NCI-H1694 (cell line): ENCODE measurements around the gene ACACA.

Experiments used
- DNase-seq: peaks from one replicate; lab custom pipeline; 2025; lab: John Stamatoyannopoulos, UW

The ACACA gene

DNA sequence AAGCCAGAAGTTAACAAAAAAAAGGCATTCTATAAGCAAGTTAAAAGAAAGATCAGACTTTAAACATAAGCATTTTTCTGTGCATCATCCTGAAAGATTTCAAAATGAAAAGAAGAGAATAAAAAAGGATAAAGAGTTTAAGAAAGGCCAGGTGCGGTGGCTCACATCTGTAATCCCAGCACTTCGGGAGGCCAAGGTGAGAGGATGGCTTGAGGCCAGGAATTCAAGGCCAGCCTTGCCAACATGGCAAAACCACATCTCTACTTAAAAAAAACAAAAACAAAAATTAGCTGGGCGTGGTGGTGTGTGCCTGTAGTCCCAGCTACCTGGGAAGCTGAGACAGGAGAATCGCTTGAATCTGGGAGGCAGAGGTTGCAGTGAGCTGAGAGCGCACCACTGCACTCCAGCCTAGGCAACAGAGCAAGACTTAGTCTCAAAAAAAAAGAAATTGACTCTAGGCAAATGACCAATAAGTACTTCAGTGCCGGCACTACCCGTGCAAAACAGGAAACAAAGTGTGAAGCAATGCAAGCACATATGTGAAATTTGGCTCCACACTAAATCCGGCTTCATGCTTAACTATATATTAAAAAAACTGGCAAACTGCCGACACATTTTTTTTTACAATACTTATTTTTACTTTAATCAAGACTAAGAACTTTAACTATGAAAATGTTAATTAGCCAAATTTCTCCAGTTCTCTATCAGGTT lies 114.1 kb downstream of the ACACA start:
- no peak for DNase-seq

DNA sequence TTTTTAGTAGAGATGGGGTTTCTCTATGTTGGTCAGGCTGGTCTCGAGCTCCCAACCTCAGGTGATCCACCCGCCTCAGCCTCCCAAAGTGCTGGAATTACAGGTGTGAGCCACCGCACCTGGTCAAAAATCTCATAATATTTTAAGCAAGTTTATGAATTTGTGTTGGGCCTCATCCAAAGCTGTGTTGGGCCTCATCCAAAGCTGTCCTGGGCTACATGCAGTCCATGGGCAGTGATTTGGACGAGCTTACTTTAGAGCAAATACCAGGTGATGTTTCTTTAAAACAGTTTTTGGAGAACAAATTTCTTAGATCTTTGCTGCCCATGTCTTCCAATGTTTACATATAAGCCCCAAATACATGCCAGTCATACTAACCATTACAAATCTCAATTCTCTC lies 115.3 kb downstream of the ACACA start:
- no peak for DNase-seq

DNA sequence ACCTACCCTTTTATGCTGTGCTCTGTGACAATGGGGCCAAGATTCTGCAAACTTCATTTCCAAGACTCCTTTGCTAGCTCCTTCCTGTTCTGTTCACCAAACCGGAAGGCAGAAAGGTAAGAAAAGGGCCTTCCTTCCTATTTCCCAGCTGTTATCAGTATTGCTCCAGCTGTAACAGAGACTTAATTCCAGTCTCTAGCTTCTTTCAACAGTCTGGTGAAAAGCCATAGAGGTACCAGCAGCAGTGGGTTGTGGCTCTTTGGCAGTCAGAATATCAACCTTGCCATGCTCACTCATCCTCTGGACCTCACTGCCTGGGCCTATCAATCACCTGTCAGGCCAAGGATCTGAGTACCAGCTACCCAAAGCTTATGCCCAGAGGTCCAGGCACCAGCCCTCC lies 120.2 kb downstream of the ACACA start:
- DNase-seq, result no peak

DNA sequence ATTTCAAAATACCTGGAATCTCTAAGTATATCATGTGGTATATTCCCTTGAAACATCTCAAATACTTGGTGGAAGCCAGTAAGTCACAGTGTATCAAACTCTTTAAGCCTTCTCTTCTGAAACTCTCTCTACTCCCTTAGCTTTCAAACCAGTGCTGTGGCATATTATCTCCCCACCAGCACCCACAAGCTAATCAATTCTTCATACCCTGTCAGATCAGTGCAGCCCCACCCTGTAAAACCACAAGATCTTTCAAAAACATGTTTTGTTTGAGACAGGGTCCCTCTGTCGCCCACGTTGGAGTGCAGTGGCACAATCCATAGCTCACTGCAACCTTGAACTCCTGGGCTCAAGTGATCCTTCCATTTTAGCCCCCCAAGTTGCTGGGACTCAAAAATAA lies 122.4 kb downstream of the ACACA start:
- DNase-seq, result no peak

DNA sequence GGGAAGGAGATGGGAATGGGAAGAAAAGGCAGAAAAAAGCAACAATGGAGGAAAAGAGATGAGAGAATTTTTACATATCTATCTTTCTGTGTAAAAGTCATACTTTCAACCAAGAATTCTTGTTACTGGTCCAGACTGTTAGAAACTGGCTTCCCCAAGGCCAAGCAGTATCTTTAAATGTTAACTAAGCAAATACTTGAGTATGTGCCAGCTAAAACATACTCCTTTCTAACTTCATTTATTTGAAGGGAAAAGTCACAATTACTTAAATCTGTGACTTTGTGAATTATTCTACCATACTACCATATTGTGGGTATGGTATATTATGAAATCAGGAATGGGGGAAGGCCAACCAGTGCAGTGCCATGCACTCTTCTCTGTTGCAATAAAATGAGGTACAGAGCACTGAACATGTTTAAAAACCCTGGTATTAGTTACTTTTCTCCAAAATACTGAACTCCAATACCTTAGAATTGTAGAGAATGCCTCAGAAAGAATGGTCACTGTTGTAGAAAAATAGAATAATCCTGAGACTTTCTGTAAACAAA lies 123.1 kb downstream of the ACACA start:
- no peak for DNase-seq

DNA sequence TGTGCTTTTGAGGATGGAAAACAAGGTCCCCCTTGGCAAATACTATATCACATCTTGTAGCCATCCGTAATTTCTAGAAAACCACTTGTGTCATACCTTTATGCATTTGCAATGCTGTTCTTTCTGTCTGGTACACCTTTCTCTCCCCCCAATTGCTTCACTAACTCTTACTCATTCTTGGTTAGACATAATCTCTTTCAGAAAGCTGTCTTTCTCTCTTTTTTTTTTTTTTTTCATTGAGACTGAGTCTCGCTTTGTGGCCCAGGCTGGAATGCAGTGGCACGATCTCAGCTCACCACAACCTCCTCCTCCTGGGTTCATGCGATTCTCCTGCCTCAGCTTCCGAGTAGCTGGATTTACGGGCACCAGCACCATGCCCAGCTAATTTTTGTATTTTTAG lies 125.8 kb downstream of the ACACA start:
- DNase-seq, result no peak

DNA sequence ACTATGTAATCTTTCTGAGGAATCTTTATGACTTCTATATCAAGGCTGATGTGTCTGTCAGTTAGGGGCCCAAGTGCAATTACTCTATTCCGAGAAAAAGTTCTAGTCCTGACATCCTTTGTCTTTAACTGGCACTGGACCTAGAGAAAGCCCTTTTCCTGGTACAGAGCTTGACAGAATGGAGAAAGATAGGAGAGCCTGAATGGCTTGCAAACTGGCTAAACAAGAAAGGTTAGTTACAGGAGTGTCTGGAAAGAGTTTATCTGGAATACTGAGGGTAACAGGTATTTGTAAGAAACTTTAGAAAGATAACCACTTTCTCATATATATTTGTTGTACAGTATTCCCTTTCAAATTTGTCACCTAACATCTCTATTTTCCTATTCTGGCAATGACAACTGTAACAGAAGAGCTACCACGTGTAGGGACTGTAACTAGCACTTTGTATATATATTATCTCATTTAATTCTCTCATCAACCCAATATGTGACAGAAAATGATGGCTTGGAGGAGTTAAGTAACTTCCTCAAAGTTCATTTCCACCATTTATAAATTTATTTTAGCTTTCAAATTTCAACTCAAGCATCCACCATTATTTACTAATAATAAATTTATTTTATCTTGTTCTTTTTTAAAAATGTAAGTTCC lies 128.3 kb downstream of the ACACA start:
- no peak for DNase-seq

DNA sequence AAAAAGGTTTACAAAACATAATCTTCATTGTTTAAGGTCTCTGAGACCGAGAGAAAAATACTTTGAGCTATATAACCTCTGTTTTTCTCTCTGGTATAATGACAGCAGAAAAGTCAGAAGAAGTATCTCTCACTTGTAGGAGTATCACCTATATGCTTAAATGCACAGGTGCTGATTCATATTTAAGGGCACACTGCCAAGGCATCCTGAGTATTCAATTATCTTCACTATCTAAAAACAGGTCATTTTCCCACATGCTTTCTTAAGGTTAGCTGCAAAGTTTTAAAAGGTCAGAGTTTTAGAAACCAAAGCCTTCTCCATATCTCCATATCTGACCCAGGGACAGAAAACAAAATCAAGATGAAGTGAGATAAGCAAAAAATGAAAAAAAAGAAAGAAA lies 130.2 kb downstream of the ACACA start:
- DNase-seq, result no peak

DNA sequence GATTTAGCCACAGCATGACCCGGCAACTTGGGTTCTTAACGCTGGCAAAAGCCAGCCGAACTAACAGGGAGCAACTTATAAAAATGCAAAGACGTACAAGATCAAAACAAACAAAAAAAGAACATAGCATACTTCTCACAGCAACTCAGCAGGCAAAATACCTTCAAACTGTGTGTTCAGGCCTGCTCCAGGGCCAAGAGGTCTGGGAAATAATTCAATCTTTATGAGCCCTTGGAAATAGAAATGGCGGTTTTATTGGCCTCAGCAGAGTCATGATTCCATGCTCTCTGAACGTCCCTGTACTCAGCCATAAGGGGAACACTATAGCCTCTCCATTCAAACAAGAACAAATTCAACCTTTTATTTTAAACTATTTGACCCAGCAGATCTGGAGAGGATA lies 132.2 kb downstream of the ACACA start:
- DNase-seq, result no peak

DNA sequence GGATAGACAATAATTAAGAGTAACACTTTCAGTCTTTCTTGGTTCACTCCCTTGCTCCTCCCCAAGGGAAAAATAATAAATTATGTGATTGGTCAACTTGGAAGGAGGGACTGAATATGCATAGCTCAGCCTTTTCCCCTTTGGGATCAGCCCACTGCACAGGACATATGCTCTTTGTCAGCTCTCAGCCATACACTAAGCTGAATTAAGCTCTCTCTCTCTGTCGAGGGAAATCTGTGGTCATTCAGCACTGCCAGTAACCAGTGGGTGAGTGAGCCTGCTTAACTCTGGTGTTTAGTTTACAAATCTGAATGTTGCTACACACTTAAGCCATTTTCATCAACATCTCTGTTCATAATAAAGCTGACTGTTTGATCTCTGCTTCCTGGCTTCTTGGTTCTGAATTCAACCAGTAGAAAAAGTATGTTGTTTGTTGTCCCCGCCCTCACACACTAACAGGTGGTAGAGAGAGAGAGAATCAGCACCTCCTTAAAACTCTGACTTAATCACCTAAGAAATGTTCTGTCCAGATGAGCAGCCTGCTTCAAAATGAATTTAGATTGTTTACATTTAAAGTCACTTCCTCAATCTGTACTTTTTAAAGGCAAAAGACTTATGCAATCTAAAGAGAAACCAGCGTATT lies 133.1 kb downstream of the ACACA start:
- no peak for DNase-seq

DNA sequence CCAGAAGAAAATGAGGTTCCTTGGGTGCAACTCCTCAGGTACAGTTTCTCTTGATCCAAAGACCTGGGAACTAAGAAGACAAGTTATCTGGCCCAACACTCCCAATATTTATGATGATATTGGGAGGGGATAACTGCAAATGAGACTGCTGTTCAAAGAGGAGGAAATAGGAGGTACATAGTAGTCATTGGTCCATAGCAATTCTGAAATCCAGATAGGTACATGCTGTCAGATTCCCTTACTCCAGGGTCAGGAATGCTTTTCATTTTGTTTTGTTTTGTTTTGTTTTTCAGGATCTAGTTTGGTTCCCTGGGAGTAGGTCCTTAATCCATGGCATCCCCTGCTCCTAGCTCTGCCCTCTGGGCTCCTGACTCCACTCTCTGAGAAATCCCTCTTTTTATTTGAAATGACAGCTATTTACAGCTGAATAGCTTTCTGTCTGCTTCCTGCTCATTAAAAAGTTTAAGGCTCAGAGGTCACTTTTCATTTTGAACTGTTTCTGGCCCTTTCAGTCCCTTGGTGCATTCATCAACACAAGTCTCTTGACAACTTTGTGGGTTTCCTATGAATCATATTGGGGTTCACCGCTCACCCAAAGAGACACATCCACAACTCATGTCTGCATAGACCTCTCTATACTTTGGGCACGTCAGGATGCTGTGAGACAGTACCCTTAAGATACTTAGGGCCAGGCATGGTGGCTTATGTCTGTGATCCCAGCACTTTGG lies 141.0 kb downstream of the ACACA start:
- no peak for DNase-seq

DNA sequence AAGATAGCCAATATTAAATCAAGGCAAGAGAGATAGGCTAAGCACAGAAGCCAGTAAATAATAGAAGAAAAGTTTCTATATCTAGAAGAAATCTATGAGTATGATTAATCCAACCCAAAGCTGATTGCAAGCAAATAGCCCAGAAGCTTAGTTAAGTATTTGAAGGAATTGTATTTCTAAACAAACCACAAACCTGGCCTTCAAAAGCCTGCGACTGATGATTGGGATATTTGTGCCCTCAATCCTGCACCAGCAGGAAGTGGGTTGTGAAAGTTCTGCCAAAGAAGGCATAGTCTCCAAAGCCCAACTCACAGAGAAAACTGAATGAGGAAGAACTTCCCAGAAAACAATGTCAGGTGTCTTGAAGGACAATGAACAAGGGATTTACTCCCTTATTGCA lies 145.3 kb downstream of the ACACA start:
- no peak for DNase-seq

DNA sequence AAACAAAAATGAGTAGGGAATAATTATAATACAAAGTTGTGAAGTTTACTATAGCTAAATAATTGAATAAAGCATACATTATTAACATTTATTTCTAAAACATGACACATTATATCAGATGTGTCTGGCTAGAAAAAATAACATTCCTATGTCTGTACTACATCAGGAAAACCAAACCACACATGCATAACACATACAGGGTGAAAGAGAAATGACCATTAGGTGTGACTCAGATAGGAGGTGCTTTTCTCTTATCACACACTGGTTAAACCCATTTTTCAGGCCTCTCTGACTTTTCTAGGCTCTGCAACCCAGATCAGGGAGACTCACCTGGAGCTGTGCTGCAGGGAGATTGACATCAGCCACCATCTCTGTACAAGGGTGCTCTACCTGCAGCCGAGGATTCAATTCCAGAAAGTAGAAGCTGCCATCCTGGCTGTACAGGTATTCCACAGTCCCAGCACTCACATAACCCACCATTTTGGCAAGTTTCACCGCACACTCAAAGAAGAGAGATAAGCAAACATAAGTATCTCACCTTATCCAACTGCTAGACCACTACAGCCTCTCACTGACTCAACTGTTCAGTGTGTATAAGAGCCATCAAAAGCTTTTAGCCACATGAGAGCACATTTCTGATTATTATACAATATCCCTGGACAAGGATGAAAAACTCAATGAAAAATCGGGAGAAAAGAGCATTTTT lies 147.5 kb downstream of the ACACA start:
- no peak for DNase-seq

DNA sequence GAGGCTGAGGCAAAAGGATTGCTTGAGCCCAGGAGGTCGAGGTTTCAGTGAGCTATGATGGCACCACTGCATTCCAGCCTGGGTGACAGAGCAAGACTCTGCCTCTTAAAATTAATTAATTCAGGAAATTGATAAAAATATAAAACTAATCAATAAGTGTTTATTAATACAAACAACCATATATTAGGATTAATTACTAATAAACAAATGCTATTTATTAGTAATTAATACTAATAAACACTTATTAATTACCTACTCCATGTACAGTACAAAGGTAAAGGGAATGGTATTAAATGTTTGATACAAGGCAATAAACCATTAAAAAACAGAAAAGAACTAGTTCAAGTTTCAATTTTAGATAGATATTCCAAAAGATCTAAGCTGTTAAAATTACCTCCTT lies 150.0 kb downstream of the ACACA start:
- DNase-seq, result no peak

DNA sequence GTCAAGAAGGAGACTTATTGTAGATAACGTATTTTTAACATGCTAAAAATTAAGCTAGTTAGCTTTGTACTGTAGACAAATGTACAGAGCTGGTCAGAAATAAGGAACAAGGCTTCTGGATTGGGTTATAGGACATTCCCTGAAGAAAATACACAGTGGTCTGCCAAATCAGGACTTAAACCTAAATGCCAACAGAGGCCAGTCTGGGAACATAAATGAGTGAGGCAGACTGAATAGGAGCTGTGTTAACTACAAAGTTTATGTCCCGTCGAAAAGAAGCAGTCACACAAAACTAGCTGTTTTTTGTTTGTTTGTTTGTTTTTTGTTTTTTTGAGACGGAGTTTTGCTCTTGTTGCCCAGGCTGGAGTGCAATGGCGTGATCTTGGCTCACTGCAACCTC lies 151.2 kb downstream of the ACACA start:
- no peak for DNase-seq

DNA sequence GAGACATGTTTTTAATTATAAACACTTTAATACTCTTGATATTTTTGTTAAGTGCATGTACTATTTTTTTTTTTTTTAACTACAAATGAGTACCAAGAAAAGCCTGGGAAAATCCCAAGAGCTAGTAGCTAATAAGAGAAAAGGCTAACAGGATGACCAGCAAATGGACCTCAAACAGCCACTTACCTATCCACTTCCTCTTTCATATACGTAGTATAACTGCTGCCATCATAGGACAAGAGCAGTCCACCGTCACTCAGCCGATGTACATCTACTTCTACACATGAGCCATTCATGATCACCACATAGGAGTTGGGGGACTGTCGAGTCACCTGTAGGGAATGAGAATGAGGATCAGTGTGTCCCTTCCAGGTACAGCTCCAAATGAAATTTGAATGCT lies 158.8 kb downstream of the ACACA start:
- no peak for DNase-seq

DNA sequence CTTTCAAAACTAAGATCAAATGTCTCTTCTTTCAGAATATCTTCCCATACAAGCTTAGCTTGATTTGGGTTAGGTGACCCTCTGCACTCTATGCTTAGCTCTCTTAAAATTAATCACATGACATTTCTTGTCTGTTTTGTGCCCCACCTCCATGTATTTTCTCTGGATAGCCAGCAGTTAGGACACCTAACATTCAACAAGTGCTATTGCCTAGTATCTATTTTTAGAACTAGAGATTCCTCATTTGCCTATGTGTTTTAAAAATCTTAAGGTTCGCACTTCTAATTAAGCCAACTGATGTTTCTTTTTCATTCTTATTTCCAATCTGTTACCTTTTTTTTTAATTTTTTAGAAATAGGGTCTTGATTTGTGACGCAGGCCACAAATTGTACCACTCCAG lies 160.6 kb downstream of the ACACA start:
- no peak for DNase-seq

DNA sequence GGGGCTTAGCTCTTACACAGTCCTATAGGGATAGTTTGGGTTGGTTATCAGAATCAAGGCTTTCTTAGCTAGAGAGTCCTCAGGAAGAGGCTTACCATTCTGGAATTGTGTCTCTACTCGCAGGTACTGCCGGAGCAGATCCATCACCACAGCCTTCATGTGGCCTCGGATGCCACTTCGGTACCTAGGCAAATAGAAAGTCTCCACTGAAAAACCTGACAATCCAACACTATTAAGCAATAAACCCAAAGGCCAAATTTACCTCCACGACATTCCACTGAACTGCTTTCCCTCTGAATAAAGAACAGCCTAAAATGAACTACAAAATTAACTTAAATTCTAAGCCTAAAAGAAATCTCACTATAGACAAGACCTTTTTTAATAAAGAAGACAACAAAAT lies 166.3 kb downstream of the ACACA start:
- no peak for DNase-seq

DNA sequence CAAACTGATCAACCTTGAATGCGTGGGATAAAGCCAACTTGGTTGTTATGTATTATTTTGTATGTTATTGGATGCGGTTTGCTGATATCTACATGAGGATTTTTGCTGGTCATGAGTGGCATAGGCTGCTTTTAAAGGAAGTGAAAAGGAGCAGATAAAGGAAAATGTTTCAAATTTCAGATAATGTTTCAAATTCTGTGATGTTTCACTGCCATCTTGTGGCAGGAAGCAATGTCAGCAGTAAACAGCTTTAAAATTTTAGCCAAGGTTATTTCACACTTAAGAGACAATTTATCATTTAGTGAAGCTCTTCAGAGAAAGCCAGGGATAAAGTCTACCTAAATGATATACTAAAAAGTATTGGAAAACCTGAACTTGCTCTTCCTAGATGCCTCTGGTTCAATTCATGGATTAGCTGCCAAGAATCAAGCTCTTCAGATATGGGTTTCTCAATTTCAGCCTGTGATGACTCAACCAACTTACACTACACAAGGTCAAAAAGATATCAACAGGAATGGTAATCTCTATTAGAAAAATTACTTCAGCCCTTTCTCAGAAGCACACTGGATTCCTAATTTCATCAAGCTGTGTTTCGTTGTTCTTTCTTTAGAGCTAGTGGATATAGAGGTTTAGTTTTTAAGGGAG lies 166.8 kb downstream of the ACACA start:
- peak; percentile 4 for DNase-seq

DNA sequence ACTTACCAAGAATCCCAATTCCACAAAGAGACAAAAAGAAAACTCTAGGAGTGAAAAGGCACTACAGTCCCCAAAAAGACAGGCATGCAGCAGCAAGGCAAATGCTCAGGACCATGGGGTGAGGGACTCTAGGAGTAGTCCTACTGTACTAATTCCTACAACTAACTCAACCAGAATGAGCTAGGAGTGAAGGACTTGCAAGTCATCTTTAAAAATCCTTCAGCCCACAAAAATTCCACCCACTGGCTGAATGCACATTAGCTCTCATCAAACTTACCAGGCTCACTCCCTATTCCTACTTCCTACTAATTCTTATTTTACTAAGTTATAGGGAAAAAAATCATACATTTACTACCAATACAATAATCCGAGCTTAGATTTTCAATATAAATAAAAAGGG lies 172.5 kb downstream of the ACACA start:
- no peak for DNase-seq

DNA sequence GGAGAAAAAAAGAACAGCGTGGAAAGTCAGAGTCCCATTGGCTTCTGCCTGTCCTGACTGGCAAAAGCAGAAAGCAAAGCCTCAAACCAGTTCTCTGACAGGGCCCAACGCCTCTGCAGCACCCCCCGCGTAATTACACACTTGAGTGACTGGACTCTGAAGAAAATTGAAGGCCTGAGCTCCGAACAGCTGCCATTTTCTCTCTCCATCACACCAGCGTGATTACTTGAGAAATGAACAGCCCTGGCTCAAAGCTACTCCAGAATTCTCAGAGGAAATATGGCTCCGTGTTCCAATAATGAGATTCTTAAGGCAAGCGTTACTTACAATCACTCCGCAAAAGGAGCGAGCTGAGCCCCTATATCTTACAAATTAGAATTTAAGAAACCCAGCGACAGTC lies 173.6 kb downstream of the ACACA start:
- DNase-seq, result no peak

DNA sequence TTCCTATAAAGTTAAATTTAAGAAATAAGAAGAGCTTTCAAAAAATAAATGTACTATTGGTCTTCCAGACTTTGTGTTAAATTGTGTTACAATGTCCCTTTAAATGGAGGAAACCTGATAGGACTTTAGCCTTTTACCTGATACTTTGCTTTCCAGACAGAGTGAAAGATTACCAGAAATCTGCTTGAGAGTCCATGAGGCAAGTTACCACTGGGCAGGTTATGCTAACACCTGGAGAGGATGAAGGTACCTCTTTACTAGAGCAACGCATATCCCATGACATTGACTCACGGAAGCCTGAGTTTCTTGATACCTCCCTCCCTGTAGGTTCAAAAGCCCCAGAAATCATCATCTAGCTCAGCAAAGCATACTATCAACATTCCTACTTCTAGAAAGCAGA lies 174.7 kb downstream of the ACACA start:
- DNase-seq, result no peak
